GM19372 (cell line): ENCODE data around the gene GABARAPL1.
A peak's percentile ranks its signal among the peaks of the same experiment; 100 is the strongest.

ENCODE experiments used
- ATAC-seq: cut with Tn5 transposase; IDR thresholded peaks from one replicate; pipeline ENCODE4 v1.9.1; 2021; ENCODE audit warnings: mild to moderate bottlenecking, low read depth, moderate library complexity; ENCODE audit not compliant: unreplicated experiment

Gene GABARAPL1

DNA sequence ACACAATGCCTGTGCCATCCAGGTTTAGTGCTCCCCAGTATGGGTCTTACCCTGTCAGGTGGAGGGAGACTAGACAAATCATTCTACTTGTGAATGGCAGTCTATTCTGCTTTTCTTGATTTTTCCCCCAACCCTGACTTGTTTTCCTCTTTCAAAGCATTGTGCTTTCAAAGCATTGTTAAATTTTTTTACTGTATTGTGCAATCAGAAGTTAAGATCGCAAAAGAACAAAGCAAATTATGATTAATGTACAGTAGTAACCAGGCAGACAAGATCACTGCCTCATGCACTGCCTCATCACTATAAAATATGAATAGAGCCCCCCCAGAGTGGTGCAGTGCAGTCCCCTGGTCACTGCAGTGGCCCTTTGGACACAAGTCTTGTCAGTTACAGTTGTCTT lies 14.1 kb downstream of the GABARAPL1 start:
- ATAC-seq: no peak

DNA sequence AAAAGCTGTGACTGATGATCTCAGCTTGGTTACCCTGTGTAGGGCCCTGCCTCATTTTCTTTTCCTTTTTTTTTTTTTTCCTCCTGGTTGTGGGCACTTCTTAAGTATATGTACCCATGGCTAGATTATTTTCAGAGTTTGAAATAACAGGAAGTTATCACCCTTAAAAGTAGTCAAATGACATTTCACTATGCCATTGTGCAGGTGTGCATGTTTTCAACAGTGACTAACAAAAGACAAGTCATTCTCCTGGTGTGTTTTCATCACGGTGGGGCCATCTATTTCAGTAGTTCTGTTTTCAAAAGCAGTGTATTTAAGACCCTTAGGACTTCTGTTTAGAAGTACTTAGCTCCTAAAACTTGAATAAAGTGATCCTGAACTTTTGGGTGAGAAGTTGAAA lies 15.0 kb downstream of the GABARAPL1 start:
- no peak for ATAC-seq

DNA sequence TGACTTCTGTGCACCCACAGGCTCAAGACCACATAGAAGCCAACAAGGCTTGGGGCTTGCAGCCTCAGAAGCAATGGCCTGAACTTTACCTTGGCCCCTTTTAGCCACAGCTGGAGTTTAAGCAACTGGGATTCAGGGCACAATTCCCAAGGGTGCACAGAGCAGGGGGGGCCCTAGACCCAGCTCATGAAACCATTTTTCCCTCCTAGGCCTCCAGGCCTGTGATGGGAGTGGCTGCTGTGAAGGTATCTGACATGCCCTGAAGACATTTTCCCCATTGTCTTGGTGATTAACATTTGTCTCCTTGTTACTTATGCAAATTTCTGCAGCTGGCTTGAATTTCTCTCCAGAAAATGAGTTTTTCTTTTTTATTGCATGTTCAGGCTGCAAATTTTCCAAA lies 21.9 kb downstream of the GABARAPL1 start:
- no peak for ATAC-seq

DNA sequence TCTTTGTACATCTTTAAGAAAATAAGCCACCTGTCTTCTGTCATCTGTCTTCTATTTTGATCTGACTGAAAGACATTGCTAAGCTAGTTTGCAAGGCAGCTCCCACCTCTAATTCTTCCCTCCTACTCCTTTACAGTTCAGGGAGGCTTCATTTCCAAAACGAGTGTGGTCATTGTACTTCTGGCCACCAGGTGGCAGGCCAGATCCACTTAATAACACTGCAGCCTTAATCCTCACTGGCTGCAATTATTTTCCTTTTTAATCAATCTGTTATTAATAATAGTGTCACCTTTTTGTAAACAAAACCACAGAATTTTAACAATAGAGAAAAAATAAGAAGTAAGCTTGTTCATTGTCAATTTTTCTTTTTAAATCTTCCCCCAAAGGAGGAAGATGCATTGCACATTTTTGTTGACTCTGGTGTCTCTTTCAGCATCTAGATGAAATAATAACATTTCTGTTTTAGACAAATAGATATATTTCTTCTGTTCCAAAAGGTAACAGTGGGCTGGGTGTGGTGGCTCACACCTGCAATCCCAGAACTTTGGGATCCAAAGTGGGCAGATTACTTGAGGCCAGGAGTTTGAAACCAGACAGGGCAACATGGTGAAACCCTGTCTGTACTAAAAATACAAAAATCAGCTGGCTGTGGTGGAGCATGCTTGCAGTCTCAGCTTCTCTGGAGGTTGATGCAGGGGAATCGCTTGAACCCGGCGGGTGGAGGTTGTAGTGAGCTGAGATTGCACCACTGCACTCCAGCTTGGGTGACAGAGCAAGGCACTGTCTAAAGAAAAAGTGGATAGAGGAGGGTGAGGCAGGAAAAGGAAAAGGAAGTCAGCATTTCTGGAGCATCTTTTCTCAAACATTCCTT lies 23.3 kb downstream of the GABARAPL1 start:
- no peak for ATAC-seq

DNA sequence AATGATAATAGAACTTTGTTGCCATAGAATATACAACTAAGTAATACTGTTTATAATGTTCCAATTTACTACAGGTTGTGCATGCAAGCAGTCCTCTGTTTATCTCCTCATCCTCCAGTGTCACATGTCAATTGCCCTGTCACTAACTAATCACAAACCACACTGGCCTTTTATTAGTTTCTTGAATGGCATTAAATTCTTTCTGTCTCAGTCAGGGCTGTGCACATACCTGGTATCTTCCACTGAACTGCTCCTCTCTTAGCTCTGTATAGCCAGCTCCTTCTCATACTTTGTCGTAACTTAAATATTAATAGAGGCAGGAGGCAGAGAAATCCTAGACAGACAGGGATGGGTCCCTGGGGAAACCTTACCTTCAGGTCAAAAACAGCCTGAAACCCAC lies 24.0 kb downstream of the GABARAPL1 start:
- no peak for ATAC-seq

DNA sequence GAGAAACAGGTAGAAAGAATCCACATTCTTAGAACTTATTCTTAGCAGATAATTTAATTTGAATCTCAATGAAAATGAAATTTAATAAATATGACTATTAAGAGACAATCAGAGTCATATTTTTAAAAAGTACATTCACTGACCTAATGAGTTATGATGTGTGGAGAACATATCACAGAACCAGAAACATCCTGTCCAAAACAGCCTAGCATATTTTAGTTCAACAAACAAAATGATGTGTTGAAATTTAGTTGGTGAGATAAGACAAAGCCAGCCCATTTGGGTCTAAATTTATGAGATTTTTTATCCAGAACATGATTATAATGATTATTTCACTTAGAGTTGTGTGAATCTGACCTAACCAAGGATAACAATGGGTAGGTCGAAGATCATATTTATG lies 25.8 kb downstream of the GABARAPL1 start:
- ATAC-seq: no peak

DNA sequence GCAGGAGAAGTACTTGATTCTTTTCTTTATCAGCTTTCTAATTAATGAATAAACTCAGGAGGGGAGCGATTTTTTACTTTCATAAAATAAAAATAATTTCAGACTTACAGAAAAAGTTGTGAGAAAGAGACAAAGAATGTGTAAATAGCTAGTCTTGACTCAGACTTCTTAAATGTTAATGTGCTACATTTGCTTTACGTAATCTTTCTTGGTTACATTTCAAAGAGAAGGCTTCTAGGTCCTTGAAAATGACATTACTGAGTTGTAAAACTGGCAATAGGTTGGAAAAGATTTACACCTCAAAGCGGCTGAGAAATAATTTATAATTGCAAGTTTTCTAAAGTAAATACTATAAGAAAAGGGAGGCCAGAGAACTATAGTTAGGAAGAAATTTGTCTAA lies 28.6 kb downstream of the GABARAPL1 start:
- no peak for ATAC-seq

DNA sequence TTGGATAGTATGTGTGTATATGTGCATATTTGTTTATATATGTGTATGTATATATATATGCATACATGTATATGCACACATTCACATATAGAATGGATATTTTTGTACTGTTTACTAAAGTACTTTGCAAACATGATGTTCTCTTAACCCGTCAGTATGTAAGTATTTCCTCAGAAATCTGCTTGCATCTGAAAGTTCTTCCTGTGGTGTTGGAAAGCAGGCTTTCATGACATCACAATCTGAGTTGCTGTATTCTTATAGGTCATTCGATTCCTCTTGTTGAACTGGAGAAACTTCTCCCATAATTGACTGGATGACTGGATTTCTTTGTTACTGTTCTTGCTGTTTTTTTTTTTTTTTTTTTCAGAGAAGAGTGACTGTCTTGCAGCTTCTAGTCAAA lies 29.1 kb downstream of the GABARAPL1 start:
- ATAC-seq: no peak

DNA sequence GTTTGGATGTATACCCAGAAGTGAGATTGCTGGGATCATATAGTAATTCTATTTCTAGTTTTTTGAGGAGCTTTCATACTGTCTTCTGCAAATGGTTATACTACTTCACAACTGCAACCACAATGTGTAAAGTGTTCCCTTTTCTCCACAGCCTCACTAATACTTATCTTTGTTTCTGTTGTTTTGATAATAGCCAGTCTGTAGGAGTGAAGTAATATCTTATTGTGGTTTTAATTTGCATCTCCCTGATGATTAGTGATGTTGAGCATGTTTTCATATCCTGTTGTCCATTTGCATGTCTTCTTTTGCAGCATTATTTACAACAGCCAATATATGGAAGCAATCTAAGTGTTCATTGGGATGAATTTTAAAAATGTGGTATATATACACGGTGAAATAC lies 29.9 kb downstream of the GABARAPL1 start:
- no peak for ATAC-seq

DNA sequence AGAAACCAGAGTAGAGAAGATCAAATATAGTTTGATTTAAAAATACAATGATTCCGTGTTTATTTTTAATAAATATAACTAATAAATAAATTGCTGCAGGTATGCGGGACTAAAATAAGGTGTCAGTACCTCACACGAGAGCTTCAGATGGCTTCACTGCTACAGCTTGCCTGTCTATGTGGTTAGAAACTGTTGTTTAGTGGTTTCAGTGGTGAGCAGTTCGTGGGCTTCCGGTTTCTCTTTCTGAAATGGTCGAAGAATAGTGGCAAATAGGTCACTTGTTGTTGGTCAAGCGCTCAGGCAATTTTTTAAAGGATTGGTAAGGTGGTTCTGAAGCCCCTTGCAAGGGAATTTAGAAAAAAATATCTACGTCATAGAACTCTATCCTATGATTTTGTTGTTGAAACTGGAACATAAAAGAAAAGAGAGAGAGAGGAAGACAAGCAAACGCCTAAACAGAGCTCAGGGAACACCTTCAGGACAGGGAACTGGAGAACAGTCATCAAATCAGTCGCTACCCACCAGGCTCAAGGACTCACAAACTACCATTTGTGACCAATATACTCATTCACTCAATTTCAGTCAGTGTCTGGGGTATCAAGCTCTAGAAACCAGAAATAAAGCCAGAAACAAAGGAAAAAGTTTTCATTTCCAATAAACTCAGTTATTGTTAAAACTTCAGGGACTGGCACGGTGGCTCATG lies 31.3 kb downstream of the GABARAPL1 start:
- peak; percentile 94 for ATAC-seq

DNA sequence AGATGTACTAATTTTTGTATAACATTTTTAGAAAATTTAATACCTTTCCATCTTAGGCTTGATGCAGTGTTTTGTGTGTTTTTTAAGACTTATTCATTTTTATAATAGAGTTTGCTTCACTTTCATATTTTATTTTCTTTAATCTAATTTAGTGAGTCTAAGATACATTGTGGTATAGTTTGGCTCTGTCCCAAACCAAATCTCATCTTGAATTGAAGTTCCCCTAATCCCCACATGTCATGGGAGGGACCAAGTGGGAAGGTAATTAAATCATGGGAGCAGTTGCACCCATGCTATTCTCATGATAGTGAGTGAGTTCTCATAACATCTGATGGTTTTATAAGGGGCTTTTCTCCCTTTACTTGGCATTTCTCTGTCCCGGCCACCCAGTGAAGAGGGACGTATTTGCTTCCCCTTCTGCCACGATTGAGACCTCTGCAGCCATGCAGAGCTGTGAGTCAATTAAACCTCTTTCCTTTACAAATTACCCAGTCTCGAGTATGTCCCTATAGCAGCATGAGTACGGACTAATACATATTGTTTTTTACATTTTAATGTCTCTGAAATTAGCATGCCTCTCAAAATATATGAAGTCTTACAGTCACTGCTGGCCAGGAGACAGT lies 34.9 kb downstream of the GABARAPL1 start:
- ATAC-seq: no peak

DNA sequence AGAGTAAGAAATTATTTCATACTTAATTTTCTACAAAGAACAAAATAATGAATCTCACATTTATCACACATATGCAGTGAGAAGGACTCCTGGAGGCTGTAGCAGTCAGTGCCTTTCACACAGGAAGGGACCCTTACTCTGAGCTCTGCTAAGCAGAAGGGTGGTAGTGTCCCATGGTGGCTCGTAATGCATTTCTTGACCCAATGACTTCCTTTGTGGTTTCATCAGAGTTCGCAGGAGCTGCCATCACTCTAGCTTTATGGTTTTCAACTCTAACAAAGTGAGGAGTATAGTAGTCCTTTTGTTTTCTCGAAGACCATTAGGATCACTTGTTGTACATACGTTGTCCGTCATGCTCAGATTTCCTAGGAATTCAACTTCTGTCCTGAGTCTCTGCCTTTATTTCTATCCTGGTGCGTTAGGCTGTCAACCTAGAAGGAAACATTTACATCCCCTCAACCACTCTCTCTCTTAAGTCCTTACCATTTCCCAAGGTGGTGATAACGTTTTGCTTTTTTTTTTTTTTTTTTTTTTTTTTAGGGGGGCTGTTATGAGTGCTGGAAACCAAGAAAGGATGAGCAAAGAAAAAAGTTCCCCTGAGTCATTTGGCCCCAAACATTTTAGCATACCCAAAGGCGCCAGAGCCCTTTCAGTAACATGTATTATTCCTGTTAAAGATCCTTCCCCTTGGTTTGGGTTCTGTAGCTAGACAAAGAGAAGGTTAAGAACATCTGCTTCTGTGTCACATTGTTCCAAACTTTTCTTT lies 37.2 kb downstream of the GABARAPL1 start:
- no peak for ATAC-seq

DNA sequence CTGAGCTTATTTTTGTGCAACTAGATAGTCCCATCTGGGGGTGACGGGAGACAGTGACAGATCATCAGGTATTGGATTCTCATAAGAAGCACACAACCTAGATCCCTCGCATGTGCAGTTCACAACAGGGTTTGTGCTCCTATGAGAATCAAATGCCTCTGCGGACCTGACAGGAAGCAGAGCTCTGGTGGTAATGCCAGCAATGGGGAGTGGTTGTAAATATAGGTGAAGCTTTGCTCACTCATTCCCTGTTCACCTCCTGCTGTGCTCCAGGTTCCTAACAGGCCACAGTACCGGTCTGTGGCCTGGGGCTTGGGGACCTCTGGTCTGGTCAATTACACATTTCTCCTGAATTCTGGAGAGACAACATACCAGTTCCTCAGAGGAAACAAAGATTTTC lies 39.0 kb downstream of the GABARAPL1 start:
- no peak for ATAC-seq

DNA sequence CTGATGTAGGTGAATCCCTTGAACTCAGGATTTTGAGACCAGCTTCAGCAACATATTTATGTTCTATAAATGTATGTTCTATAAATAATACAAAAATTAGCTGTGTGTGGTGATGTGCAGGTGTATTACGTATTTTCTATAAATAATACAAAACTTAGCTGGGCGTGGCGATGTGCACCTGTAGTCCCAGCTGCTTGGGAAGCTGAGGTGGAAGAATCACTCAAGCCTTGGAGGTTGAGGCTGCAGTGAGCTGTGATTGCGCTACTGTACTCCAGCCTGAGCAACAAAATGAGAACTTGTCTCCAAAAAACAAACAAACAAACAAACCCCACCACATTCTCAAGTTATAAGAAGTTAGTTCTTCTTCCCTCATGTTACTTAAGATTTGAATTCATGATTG lies 39.5 kb downstream of the GABARAPL1 start:
- no peak for ATAC-seq

DNA sequence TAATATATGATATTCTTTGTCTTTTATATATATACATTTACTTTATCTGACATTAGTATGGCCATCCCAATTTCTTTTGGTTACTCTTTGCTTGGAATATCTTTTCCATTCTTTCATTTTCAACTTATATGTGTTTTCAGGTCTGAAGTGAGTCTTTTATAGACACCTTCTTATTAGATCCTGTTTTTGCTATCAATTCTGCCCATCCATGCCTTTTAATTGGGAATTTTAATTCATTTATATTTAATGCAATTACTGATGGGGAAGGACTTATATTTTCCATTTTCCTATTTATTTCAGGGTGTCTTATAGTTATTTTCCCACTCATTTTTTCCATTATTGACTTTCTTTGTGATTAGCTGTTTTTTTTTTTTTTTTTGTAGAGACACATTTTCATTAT lies 43.4 kb downstream of the GABARAPL1 start:
- ATAC-seq: no peak

DNA sequence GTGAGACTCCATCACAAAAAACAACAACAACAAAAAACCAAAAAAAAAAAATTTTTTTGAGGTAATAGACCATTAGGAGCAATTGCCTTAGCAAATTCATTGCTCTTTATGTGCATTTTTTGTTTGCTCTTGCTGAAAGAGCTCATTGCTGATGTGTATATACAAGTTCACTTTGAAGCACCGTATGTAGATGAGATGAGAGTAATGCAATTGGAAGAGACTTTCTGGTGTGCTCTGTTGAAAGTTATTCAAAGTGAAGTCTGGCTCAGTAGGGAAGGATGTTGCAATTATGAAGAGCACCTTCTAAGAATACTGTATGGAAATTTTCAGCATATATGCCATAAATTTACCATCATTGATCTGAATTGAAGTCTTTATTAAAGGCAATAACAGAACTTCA lies 48.2 kb downstream of the GABARAPL1 start:
- ATAC-seq: no peak

DNA sequence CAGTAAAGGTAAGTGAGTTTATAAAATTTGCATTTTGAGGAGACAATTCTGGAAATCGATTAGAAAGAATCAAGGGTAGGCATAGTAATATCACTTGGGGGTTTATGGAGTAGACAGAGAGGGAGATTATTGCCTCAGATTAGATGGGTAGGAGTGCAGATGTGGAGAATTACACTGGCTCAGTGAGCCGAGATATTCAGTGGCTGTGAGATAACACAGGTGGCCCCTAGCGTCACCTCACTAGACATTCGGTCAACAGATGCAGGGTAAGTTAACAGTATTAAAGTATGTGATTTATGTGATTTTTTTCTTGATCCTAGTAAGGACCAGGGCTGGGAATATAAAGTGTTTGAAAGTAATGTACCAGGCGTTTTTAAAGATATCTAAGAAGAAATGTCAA lies 55.4 kb downstream of the GABARAPL1 start:
- ATAC-seq: no peak

DNA sequence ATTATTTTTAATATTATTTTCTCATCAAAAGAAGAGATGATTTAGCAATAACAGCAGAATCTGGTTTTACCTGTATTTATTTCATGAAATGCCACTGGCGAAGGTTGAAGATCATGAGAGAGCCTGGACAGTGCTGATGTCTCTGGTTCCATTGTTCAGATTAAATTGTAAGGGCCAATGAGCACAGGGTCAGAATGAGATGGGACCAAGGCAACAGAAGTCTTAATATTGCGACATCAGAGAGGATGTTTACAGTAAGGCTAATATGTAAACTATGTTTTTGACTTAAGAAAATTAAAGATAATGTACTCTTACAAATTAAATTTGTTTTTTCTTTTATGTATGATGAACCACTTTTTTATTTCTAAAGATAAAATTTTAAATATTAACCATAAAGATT lies 59.8 kb downstream of the GABARAPL1 start:
- no peak for ATAC-seq
